SK-N-SH treated with all-trans-retinoic acid at 6 μM for 48 hours (cell line): Measurements from ENCODE around the gene EML4.

Experiments
- ARNTL ChIP-seq: fragments of 450-650 bp; formaldehyde crosslinking; IDR thresholded peaks from 2 replicates; pipeline ENCODE4 v1.5.0; 2020; ENCODE audit warnings: low read depth, mild to moderate bottlenecking, moderate library complexity, borderline replicate concordance
- CSDC2 ChIP-seq: fragments of 250-450 bp; sonication (Bioruptor Pico); IDR thresholded peaks from 2 replicates; pipeline ENCODE4 v1.5.0; 2020; ENCODE audit warnings: mild to moderate bottlenecking, moderate library complexity
- ISL1 ChIP-seq: fragments of 250-450 bp; sonication (Bioruptor Pico); IDR thresholded peaks from 2 replicates; pipeline ENCODE4 v2.1.2; 2022; ENCODE audit warnings: mild to moderate bottlenecking, moderate library complexity
- OSR1 ChIP-seq: fragments of 250-450 bp; sonication (Bioruptor Pico); IDR thresholded peaks from 2 replicates; pipeline ENCODE4 v1.8.0; 2022; ENCODE audit warnings: moderate library complexity, mild to moderate bottlenecking, inconsistent platforms
- PPARA ChIP-seq: fragments of 250-450 bp; sonication (Bioruptor Pico); IDR thresholded peaks from 2 replicates; pipeline ENCODE4 v1.5.0; 2020; ENCODE audit warnings: mild to moderate bottlenecking, borderline replicate concordance
- RARB ChIP-seq: fragments of 250-450 bp; sonication (Bioruptor Pico); IDR thresholded peaks from 2 replicates; pipeline ENCODE4 v1.8.0; 2021; ENCODE audit warnings: mild to moderate bottlenecking, moderate library complexity
- TCF4 ChIP-seq: fragments of 250-450 bp; sonication (Bioruptor Pico); IDR thresholded peaks from 2 replicates; pipeline ENCODE4 v1.8.0; 2021; ENCODE audit warnings: mild to moderate bottlenecking, moderate library complexity, borderline replicate concordance
- ZFP3 ChIP-seq: fragments of 250-450 bp; sonication (Bioruptor Pico); IDR thresholded peaks from 2 replicates; pipeline ENCODE4 v1.5.0; 2020; ENCODE audit warnings: mild to moderate bottlenecking, moderate library complexity
- ZFP30 ChIP-seq: fragments of 450-650 bp; formaldehyde crosslinking; IDR thresholded peaks from 2 replicates; pipeline ENCODE4 v1.5.0; 2022; ENCODE audit warnings: mild to moderate bottlenecking, moderate library complexity
- ZNF565 ChIP-seq: fragments of 450-650 bp; formaldehyde crosslinking; conservative IDR thresholded peaks from 2 replicates; pipeline ENCODE4 v1.5.0; 2020; ENCODE audit warnings: low read depth, mild to moderate bottlenecking, moderate library complexity
- ZNF70 ChIP-seq: fragments of 450-650 bp; formaldehyde crosslinking; IDR thresholded peaks from 2 replicates; pipeline ENCODE4 v1.5.0; 2020; ENCODE audit warnings: mild to moderate bottlenecking, moderate library complexity
- ZNF8 ChIP-seq: fragments of 450-650 bp; formaldehyde crosslinking; IDR thresholded peaks from 2 replicates; pipeline ENCODE4 v1.5.0; 2020; ENCODE audit warnings: mild to moderate bottlenecking, moderate library complexity
- TF ChIP-seq, protein P1 (sequence below): fragments of 250-450 bp; sonication (Bioruptor Pico); IDR thresholded peaks from 2 replicates; pipeline ENCODE4 v1.8.0; 2020; ENCODE audit warnings: mild to moderate bottlenecking, moderate library complexity, borderline replicate concordance
- TF ChIP-seq, protein P2 (sequence below): fragments of 250-450 bp; sonication (Bioruptor Pico); IDR thresholded peaks from 2 replicates; pipeline ENCODE4 v1.8.0; 2021; ENCODE audit warnings: low read depth, mild to moderate bottlenecking, moderate library complexity, borderline replicate concordance

DNA sequence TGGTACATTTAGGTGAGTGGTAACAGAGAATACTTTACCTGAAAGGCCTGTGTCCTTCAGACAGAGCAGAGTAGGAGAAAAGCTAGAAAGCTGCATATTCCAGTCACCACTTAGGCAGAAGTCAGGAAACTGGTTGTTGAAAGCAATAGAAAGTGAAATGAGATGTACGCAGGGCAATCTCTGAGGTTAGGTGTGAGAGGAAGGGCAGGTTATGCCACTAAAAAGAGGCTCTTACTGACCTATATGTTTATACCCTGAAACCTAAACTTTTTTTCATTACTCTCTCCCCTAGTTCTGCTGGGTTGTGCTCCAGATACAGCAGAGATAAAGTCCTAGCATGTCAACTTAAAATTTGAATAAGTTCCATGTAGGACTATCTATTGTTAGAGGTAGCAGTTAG is 98.4 kb downstream of the EML4 start:
- TF ChIP-seq, protein P1, sequence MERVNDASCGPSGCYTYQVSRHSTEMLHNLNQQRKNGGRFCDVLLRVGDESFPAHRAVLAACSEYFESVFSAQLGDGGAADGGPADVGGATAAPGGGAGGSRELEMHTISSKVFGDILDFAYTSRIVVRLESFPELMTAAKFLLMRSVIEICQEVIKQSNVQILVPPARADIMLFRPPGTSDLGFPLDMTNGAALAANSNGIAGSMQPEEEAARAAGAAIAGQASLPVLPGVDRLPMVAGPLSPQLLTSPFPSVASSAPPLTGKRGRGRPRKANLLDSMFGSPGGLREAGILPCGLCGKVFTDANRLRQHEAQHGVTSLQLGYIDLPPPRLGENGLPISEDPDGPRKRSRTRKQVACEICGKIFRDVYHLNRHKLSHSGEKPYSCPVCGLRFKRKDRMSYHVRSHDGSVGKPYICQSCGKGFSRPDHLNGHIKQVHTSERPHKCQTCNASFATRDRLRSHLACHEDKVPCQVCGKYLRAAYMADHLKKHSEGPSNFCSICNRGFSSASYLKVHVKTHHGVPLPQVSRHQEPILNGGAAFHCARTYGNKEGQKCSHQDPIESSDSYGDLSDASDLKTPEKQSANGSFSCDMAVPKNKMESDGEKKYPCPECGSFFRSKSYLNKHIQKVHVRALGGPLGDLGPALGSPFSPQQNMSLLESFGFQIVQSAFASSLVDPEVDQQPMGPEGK (CRISPR knock-in tag), result no peak
- no peak for TF ChIP-seq OSR1 (CRISPR knock-in tag)
- TF ChIP-seq, protein P2, sequence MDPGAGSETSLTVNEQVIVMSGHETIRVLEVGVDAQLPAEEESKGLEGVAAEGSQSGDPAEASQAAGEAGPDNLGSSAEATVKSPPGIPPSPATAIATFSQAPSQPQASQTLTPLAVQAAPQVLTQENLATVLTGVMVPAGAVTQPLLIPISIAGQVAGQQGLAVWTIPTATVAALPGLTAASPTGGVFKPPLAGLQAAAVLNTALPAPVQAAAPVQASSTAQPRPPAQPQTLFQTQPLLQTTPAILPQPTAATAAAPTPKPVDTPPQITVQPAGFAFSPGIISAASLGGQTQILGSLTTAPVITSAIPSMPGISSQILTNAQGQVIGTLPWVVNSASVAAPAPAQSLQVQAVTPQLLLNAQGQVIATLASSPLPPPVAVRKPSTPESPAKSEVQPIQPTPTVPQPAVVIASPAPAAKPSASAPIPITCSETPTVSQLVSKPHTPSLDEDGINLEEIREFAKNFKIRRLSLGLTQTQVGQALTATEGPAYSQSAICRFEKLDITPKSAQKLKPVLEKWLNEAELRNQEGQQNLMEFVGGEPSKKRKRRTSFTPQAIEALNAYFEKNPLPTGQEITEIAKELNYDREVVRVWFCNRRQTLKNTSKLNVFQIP, result no peak
- TF ChIP-seq PPARA (CRISPR knock-in tag), result no peak
- TF ChIP-seq ZFP30 (CRISPR knock-in tag), result no peak
- TF ChIP-seq RARB (CRISPR knock-in tag), result no peak
- no peak for TF ChIP-seq ISL1 (CRISPR knock-in tag)
- no peak for TF ChIP-seq ZNF565 (CRISPR knock-in tag)
- TF ChIP-seq ZNF8 (CRISPR knock-in tag), result no peak
- TF ChIP-seq TCF4 (CRISPR knock-in tag), result no peak
- TF ChIP-seq ARNTL, result no peak
- no peak for TF ChIP-seq ZNF70 (CRISPR knock-in tag)
- no peak for TF ChIP-seq ZFP3 (CRISPR knock-in tag)
- TF ChIP-seq CSDC2 (CRISPR knock-in tag), result no peak
